Glomerular endothelial cell (primary cell): ENCODE data around the gene HHIPL1. TPM values are rescaled to one million over a fixed set of nuclear protein-coding genes. Genes with fewer than 3 reads are reported as not detected.

Experiments used
- DNase-seq: peaks from one replicate; pipeline ENCODE4 v3.0.0-alpha.2; 2011; ENCODE audit warnings: low read depth, low spot score; ENCODE audit errors: extremely low read depth
- total RNA-seq: library from RNA; depleted of rRNA; stranded (reverse); fragments of >200 nt; gene quantifications from 2 replicates; pipeline ENCODE4 v1.2.3, GENCODE V29; 2015

Gene HHIPL1
- total RNA-seq, 1 donor from 2014 or later, result 4.3 TPM

- no peak for DNase-seq
These were observed 41.8 kb downstream of the HHIPL1 start for GRCh38 chr14:99686557-99687283.

DNA sequence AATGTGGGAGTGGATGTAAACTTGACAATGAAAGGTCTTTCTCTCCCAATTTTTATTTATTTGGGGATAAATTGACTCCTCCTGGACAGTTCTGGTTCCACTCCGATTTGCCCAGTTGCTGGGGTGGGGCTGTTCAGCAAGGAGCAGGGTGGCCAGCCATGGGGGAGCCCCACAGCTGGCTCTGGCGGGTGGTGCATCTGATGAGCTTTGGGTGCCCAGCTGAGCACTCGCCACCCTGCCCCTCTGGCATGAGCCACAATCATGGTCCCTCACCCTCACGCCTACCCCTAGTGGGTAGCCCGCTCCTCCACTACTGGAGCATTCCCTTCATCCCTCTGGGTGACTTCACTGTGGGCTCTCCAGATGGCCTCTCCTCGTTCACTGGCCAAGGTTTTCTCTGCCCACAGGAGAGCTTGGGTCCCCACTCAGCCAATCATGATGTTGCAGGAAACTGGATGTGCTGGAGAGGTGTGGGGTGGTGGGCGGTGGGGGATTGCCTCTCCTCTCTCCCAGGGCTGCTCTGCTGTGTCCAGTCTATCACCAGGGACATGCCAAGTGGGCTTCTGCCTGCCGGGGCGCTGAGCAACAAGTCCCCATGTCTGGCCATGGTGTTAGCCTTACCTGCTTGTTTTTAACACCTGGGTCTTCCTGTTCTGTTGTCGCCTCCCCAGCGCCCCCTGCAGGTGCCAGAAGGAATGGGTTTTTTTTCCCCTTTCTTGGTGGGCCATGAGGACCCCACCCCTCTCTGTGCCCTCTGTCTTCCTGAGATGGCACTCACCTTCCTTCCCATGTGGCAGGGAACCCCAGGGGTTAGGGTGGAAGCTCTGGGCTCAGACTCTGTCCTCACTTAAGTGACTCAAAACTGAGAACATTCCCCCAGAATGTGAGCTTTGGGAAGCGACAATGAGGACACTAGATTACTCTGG, 42.6 kb downstream of the HHIPL1 start:
- no peak for DNase-seq

DNA sequence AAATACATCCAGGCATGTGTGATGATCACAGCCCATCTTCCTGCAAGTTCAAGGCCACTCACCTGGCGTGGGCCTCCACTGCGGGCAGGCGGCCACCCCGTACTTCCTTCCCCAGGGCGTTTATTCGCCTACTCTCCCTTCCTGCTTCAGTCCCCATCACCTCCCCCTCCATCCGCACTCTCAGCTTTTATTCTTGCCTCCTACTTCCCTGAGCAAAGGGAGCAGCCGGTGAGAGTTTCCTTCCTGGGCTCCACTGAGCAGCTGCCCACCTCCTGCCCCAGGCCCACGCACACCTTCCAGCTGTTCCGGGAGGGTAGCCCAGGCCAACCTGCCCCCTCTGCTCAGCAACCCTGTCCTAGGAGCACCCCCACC, 43.3 kb downstream of the HHIPL1 start:
- no peak for DNase-seq

DNA sequence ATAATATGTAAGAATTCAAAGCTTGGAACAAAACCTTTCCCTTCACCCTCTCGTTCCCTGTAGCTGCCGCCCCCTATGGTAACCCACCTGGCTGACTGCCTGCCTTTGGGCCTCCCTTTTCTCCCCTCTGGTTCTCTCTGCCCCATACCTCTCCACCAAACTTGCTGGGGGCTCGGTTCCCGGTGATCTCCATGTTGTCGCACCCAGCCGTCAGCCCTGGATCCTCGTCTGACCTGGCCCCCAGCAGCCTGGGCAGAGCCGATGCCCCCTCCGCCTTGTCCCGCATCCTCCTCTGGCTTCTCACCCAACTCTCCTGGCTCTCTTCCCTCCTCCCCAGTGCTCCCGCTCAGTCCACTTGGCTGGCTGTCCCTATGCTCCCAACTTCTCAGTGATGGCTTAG, 43.7 kb downstream of the HHIPL1 start:
- DNase-seq, result no peak

GRCh38 chr14:99689266-99690236, 44.6 kb downstream of the HHIPL1 start:
- no peak for DNase-seq

GRCh38 chr14:99690636-99691035, 45.7 kb downstream of the HHIPL1 start:
- no peak for DNase-seq

- DNase-seq, result no peak
These were observed 46.4 kb downstream of the HHIPL1 start for GRCh38 chr14:99691111-99691885.

- no peak for DNase-seq
These were observed 49.0 kb downstream of the HHIPL1 start for GRCh38 chr14:99693918-99694317.

DNA sequence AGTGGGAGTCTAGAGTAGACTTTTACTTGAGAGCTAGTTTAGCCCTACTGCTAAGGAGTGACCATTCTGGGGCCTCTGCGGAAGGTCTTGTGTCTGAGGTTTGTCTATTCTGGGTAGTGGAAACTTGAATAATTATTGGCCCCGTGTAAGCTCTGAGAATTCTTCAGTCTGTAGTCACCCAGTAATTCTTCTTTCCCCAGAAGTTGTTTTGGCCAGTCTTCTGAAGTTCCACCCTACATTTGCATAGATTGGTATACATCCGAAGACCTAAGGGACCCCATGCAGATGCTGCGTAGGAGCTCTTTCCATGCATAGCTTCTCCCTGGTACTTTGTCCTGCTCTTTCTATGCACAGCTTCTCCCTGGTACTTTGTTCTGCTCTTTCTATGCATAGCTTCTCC, 52.0 kb downstream of the HHIPL1 start:
- no peak for DNase-seq

DNA sequence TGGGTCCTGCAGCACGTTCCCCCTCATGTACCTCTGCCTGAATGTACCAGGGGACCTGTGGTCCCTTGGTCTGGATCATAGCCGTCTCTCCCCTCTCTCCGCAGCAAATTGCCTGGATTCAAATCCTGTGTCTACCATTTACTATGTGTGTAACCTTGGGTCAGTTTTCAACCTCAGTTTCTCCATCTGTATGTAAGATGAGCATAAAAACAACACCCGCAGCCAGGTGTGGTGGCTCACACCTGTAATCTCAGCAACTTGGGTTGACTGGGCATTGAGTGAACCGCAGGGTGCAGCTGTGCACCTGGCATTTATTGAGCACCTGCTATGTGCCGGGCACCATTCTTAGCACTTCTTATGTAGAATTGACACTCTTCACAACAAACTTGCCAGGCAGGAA, 53.3 kb downstream of the HHIPL1 start:
- no peak for DNase-seq

DNA sequence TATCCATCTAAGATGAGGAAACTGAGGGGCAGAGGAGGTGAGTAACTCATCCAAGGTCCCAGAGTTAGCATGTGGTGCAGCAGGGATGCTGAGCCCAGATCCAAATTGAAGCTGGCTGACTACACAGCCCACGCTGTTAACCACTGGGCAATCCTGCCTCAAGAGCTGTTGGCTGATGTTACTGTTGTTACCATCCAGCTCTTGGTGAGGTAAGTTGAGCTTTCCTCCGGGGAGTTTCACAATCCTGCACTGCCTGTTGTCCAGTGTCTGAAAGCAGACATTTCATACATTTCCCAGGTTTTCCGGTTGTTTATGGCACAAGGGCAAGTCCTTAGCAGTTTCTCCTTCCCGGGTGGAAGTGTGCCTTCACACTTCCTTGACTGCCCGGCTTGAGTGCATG, 53.7 kb downstream of the HHIPL1 start:
- no peak for DNase-seq

DNA sequence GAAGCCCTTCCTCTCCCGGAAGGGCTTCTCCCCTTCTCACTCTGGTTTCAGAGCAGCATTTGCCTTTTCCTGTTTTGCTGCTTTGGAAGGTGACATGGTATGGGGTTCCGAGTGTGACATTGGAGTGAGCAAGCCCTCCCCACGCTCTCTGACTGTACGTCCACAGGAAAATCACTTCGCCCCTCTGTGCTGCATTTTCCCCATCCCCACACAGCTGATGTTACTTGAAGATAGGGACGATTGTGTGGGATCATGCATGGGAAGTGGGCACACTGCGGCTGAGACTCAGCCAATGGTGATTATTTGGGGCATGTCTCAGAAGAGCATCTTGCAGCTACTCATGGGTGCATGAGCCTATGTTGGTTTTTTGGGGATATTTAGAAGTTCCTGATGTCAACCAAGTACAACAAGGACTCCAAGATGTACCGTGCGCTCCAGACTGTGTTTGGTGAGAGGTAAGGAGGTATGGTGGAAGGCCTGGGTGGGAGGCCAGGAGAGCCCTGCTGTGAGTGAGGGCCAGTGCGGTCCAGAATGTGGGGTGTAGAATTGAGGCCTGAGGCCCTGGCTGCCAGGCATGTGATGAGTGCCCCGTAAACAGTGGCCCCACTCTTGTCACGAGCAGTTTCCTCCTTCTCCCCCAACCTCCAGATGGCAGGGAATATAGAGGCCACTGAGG, 54.3 kb downstream of the HHIPL1 start:
- DNase-seq, result no peak

GRCh38 chr14:99699861-99700260, 54.9 kb downstream of the HHIPL1 start:
- no peak for DNase-seq

- no peak for DNase-seq
These were observed 55.5 kb downstream of the HHIPL1 start for GRCh38 chr14:99700379-99700778.

- DNase-seq, result no peak
These were observed 56.3 kb downstream of the HHIPL1 start for GRCh38 chr14:99701260-99701659.

GRCh38 chr14:99702115-99702514, 57.2 kb downstream of the HHIPL1 start:
- DNase-seq, result no peak

DNA sequence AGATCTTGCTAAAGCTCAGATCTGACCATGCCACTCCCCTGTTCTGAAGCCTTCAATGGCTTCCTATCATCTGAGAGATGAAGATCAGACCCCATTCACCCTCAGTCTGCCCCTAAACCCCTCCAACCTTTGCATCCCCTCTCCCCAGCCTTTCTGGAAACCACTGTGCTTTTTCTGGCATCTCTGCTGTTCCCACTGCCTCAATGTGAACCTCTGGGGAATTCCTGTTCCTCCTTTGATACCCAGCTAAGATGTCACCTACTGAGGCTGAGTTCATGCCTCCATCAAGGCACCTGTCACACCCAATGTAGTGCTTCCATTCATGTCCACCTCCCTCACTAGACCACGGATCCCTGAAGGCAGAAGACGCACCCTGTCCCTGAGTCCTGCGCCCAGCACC, 58.5 kb downstream of the HHIPL1 start:
- DNase-seq, result no peak

DNA sequence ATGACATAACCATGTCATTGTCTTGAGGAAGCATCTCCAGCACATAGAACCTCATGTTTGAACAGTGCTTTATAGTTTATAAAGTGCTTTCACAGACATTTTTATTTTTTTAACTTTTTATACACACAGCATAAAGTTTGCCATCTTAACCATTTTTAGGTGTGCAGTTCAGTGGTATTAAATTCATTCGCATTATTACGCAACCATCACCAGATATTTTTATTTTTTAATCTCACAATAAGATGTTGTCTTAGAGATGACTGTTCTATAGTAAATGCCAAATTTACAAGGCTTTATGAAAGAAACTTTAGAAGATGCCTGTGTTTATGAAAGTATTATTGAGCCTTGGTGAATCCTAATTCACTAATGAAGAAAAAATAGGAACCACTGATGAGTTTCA, 59.1 kb downstream of the HHIPL1 start:
- DNase-seq, result no peak

- DNase-seq, result no peak
These were observed 61.4 kb downstream of the HHIPL1 start for GRCh38 chr14:99706107-99706900.
